Stimulated activated memory B cell treated with anti-CD40 and anti-IgM and Interleukin-4, amounts not matched to agents 10 μg/mL and 1 μg/mL and 100 μg/mL, for 72 hours (primary cell): ENCODE measurements around the gene TBC1D13.

ENCODE experiments used
- ATAC-seq: fragments of 150-1000 bp; cut with Tn5 transposase; 2 replicates; pipeline ENCODE4 v1.10.0; 2021
- H3K27ac Mint-ChIP-seq: one replicate; pipeline ENCODE4 v1.8.0; 2022; ENCODE audit warnings: mild to moderate bottlenecking, mixed read lengths
- H3K27me3 Mint-ChIP-seq: one replicate; pipeline ENCODE4 v1.8.0; 2022; ENCODE audit warnings: mixed read lengths
- H3K36me3 Mint-ChIP-seq: one replicate; pipeline ENCODE4 v1.8.0; 2022; ENCODE audit warnings: mixed read lengths
- H3K4me1 Mint-ChIP-seq: one replicate; pipeline ENCODE4 v1.8.0; 2022; ENCODE audit warnings: mixed read lengths
- H3K4me3 Mint-ChIP-seq: one replicate; pipeline ENCODE4 v1.8.0; 2022; ENCODE audit warnings: mild to moderate bottlenecking, moderate library complexity, mixed read lengths
- H3K9me3 Mint-ChIP-seq: one replicate; pipeline ENCODE4 v1.8.0; 2022; ENCODE audit warnings: mixed read lengths

The TBC1D13 gene

DNA sequence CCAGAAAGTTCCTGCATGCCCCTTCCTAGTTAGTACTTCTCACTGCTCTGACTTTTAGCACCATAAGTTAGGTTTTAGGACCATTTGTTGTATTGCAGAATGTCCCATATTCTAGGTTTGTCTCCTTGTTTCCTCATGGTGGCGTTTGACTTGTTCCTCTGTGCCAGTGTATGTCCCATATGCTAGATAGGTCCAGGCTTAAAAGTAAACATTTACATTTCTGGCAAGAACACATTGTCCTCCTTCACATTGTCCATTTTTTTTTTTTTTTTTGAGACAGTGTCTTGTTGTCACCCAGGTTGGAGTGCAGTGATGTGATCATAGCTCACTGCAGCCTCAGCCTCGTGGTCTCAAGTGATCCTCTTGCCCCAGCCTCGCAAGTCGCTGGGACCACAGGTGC, 15.4 kb downstream of the TBC1D13 start:
- Mint-ChIP-seq H3K36me3 (peaks cover 52% of the 10 kb centered on the region), H3K27me3 (no peaks in the 10 kb centered on the region), H3K27ac (no peak overlapping the region), H3K9me3 (no peaks in the 10 kb centered on the region), H3K4me1 (no peaks in the 10 kb centered on the region), H3K4me3 (no peak overlapping the region)
- no peak for ATAC-seq

GRCh38 chr9:128805661-128806060, 18.6 kb downstream of the TBC1D13 start:
- Mint-ChIP-seq H3K36me3 (peaks cover 36% of the 10 kb centered on the region), H3K4me1 (no peaks in the 10 kb centered on the region), H3K27me3 (no peaks in the 10 kb centered on the region), H3K27ac (no peak overlapping the region), H3K4me3 (no peak overlapping the region), H3K9me3 (no peaks in the 10 kb centered on the region)
- no peak for ATAC-seq

GRCh38 chr9:128807827-128808226, 20.8 kb downstream of the TBC1D13 start:
- no peak for ATAC-seq
- peaks cover 29% of the 10 kb centered on the region for H3K36me3 Mint-ChIP-seq

DNA sequence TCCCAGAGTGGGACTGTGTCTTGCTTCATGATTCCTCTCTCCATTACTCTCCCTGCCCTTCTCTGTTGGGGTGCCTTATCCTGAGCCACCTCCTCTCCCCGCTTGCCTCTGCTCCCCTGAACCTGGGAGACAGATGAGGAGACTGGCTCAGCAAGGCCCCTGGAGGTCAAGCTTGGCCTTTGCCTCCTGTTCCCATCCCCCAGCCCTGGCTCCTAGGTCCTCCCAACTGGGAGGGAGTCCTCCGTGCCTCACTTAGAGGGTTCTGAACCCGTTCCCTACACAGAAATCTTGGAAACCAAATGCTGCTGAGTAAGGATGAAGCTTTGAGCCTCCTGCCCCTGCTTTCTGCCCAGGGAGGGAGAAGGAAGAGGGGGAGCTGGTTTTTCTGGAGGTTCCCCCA, 21.5 kb downstream of the TBC1D13 start:
- Mint-ChIP-seq H3K9me3 (no peaks in the 10 kb centered on the region), H3K27ac (no peak overlapping the region), H3K4me1 (no peaks in the 10 kb centered on the region), H3K27me3 (no peaks in the 10 kb centered on the region), H3K4me3 (no peak overlapping the region), H3K36me3 (peaks cover 22% of the 10 kb centered on the region)
- no peak for ATAC-seq

More at GRCh38 chr9:128807827-128808226, 20.8 kb downstream of the TBC1D13 start:
- no peak overlapping the region for H3K4me3 Mint-ChIP-seq
- H3K27ac Mint-ChIP-seq: no peak overlapping the region
- H3K27me3 Mint-ChIP-seq: no peaks in the 10 kb centered on the region
- no peaks in the 10 kb centered on the region for H3K4me1 Mint-ChIP-seq
- H3K9me3 Mint-ChIP-seq: no peaks in the 10 kb centered on the region

- H3K36me3 Mint-ChIP-seq: peaks cover 16% of the 10 kb centered on the region
- no peaks in the 10 kb centered on the region for H3K4me1 Mint-ChIP-seq
- no peak overlapping the region for H3K27ac Mint-ChIP-seq
- H3K9me3 Mint-ChIP-seq: no peaks in the 10 kb centered on the region
- ATAC-seq: no peak
- H3K27me3 Mint-ChIP-seq: no peaks in the 10 kb centered on the region
- no peak overlapping the region for H3K4me3 Mint-ChIP-seq
Measured at GRCh38 chr9:128809036-128809599, 22.1 kb downstream of the TBC1D13 start.

DNA sequence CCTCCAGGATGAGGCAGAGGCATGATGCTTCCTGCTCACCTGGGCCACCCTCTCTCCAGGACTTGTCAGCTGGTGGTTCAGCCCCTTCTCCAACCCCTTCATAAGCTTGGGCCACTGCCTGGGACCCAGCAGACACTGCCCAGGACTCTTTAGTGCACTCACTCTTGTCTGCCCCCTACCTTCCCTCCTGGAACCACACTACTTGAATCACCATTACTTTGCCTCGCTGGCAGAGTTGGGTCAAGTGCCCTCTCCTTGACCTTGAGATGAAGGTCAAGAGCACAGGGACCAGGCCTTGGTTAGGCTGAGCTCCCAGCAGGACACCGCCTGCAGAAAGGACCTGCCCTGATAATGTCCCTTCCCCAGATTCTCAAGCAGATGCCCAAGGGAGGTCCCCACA, 22.8 kb downstream of the TBC1D13 start:
- Mint-ChIP-seq H3K9me3 (no peaks in the 10 kb centered on the region), H3K4me1 (no peaks in the 10 kb centered on the region), H3K27ac (no peak overlapping the region), H3K36me3 (peaks cover 15% of the 10 kb centered on the region), H3K27me3 (no peaks in the 10 kb centered on the region), H3K4me3 (no peak overlapping the region)
- ATAC-seq: no peak

- Mint-ChIP-seq H3K27ac (no peak overlapping the region), H3K36me3 (peaks cover 12% of the 10 kb centered on the region), H3K9me3 (no peaks in the 10 kb centered on the region), H3K4me3 (no peak overlapping the region), H3K4me1 (no peaks in the 10 kb centered on the region), H3K27me3 (no peaks in the 10 kb centered on the region)
- ATAC-seq: no peak
Measured at GRCh38 chr9:128810873-128811272, 23.8 kb downstream of the TBC1D13 start.

DNA sequence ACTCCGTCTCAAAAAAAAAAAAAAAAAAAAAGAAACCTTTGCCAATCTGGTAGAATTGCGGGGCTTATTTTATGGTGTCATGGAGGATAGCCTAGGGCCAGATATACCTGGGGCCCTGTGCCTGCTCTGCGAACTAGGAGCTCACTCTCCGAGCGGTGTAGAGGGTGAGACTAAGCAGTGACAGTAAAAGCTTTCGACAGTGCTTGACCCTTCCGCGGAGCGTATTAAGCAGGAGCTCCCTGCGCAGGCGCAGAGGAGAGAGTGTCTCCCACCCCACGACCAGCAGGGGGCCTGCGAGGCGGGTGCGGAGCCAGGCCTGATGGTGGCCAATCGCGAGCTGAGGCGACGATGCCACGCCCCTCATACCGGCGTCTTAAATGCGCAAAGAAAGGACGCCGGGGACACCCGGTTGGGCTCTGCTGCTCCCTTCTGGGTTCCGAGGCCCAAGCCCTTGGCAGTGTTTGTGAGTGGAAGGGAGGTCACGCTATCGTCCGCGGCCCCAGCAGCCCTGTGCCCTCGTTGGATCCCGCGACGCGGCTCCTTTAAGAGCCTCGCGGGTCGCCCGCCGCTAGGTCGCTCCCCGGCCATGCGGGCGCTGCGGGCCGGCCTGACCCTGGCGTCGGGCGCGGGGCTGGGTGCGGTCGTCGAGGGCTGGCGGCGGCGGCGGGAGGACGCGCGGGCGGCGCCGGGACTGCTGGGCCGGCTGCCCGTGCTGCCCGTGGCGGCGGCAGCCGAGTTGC, 31.2 kb downstream of the TBC1D13 start, which contains the start of gene ENDOG:
Gene ENDOG, plus strand, starts transcription at position 402 of the 740 bp plus-strand sequence. Its CDS starts 185 bp downstream, at position 587.
- peak within 1 kb of the TSS; percentile 83 for H3K4me3 Mint-ChIP-seq
- ATAC-seq: peak; percentile 97
- H3K9me3 Mint-ChIP-seq: no peaks in the 10 kb centered on the region
- no peaks in the 10 kb centered on the region for H3K27me3 Mint-ChIP-seq
- peaks cover 38% of the 10 kb centered on the region for H3K4me1 Mint-ChIP-seq
- H3K27ac Mint-ChIP-seq: peak within 1 kb of the TSS; percentile 74
- peaks cover 26% of the 10 kb centered on the region for H3K36me3 Mint-ChIP-seq

- Mint-ChIP-seq H3K27me3 (no peaks in the 10 kb centered on the region), H3K27ac (peak overlapping the region; percentile 74), H3K36me3 (peaks cover 34% of the 10 kb centered on the region), H3K4me1 (peaks cover 40% of the 10 kb centered on the region), H3K9me3 (no peaks in the 10 kb centered on the region), H3K4me3 (peak overlapping the region; percentile 74)
- peak; percentile 73 for ATAC-seq
Measured at GRCh38 chr9:128818839-128819715, 32.0 kb downstream of the TBC1D13 start.

- ATAC-seq: no peak
- no peaks in the 10 kb centered on the region for H3K27me3 Mint-ChIP-seq
- no peak overlapping the region for H3K27ac Mint-ChIP-seq
- H3K4me3 Mint-ChIP-seq: peak overlapping the region; percentile 48
- peaks cover 40% of the 10 kb centered on the region for H3K36me3 Mint-ChIP-seq
- H3K4me1 Mint-ChIP-seq: peaks cover 40% of the 10 kb centered on the region
- H3K9me3 Mint-ChIP-seq: no peaks in the 10 kb centered on the region
Measured at GRCh38 chr9:128819716-128820664, 32.9 kb downstream of the TBC1D13 start.

DNA sequence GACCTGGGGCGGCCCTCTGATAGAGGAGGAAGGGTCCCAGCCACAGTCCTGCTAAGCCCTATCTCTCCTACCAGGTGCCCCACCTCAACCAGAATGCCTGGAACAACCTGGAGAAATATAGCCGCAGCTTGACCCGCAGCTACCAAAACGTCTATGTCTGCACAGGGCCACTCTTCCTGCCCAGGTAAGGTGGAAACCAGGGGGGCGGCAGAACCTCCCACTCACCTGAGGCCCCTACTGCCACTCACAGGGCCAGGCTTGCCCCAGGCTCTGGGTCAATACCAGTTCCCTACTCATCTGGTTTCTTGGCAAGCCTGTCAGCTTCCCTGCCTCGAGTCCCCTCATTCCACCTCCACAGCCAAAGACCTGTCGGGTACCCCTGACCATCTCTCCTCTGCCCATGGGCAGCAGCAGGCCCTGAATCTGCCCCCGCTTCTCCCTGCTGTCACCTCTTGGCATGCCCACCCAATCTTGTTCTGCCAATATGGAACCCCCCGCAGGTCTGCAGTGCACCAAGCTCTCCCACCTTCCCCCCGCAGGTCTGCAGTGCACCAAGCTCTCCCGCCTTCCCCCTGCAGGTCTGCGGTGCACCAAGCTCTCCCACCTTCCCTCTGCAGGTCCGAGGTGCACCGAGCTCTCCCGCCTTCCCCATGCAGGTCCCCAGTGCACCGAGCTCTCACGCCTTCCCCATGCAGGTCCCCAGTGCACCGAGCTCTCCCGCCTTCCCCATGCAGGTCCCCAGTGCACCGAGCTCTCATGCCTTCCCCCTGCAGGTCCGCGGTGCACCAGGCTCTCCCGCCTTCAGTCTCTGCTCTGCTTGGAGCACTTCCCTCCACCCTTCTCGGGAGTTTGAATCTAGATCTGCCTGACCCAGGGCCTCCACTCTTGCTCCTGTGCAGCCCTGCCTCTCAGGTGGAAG, 33.9 kb downstream of the TBC1D13 start:
- Mint-ChIP-seq H3K36me3 (peaks cover 47% of the 10 kb centered on the region), H3K4me1 (peaks cover 40% of the 10 kb centered on the region), H3K27me3 (no peaks in the 10 kb centered on the region), H3K9me3 (no peaks in the 10 kb centered on the region), H3K27ac (no peak overlapping the region), H3K4me3 (peak overlapping the region; percentile 27)
- ATAC-seq: no peak

DNA sequence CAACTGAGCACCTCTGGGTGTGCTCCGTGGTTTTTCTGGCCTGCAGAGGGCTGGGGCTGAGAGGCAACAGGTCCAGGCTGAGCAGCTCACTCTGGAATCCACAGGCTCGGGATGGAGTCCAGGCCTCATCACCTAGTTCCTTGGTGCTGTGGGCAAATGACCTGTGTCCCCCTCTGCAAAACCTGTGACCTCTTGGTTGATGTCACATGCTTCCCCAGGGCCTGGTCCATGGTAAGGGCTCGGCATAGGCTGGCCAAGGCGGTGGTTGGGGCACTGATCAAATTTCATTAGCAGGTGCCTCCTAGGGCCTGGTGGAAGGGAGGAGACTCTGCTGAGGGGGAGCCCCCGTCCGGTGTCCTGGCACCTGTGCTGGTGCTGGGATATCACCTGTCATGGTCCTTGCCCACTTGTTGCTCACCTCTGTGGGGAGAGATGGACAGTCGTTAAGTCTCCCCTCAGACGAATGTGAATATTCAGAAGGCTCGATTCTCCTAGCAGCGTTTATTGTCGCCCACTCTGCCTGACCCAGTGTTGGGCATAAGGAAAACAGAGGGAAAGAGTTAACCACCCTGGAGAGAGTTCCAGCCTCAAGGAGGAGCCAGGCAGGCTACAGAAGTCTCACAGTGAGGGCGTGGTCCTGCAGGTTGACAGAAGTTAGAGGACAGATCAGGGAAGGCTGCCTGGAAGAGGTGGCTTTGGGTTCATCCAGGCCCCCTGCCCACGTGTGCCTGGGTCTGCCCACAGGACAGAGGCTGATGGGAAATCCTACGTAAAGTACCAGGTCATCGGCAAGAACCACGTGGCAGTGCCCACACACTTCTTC, 34.7 kb downstream of the TBC1D13 start:
- Mint-ChIP-seq H3K27me3 (no peaks in the 10 kb centered on the region), H3K4me3 (no peak overlapping the region), H3K36me3 (peaks cover 56% of the 10 kb centered on the region), H3K9me3 (no peaks in the 10 kb centered on the region), H3K27ac (no peak overlapping the region), H3K4me1 (peaks cover 41% of the 10 kb centered on the region)
- no peak for ATAC-seq

DNA sequence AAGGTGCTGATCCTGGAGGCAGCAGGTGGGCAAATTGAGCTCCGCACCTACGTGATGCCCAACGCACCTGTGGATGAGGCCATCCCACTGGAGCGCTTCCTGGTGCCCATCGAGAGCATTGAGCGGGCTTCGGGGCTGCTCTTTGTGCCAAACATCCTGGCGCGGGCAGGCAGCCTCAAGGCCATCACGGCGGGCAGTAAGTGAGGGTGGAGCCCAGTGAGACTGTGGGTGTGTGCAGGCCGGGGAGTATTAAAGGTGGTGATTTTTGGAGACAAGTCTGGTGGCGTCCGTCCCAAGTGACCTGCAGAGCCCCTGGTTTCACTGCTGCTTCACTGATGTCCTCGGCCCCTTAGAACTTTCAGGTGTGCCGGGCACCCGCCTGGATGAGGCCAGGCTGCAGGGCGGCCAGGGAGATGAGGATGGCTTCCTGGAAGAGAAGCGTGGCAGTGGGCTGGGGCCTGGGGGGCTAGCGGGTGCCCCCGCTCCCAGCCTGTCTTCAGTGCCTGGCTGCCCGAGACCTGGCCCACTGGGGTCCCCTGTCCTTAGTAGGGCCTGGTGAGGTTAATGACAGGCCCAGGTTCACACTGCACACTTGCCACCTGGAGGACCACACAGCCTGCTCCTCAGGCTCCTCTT, 35.5 kb downstream of the TBC1D13 start:
- Mint-ChIP-seq H3K9me3 (no peaks in the 10 kb centered on the region), H3K27me3 (no peaks in the 10 kb centered on the region), H3K36me3 (peaks cover 61% of the 10 kb centered on the region), H3K4me3 (no peak overlapping the region), H3K27ac (no peak overlapping the region), H3K4me1 (peaks cover 45% of the 10 kb centered on the region)
- no peak for ATAC-seq
